Epithelial cell of esophagus (primary cell): ENCODE data around the gene RGL1.

ENCODE experiments used
- DNase-seq: peaks from one replicate; pipeline ENCODE4 v3.0.0; 2010; ENCODE audit warnings: low read depth
- H3K4me3 ChIP-seq: 2 replicates; pipeline ENCODE4 v1.5.1; 2011; ENCODE audit warnings: mild to moderate bottlenecking, low read length, control low read depth
- CTCF ChIP-seq: IDR thresholded peaks from 2 replicates; pipeline ENCODE4 v1.5.1; 2011; ENCODE audit warnings: low read depth, mild to moderate bottlenecking, low read length, control low read depth, inconsistent platforms; ENCODE audit not compliant: insufficient read depth; ENCODE audit errors: missing control alignments

The RGL1 gene

GRCh38 chr1:183880531-183881243 lies 75.8 kb downstream of the RGL1 start:
- no peak for DNase-seq
- no peak for TF ChIP-seq CTCF
- H3K4me3 ChIP-seq: no peak overlapping the region

GRCh38 chr1:183881387-183882131 lies 76.6 kb downstream of the RGL1 start:
- TF ChIP-seq CTCF: no peak
- no peak overlapping the region for H3K4me3 ChIP-seq
- DNase-seq: peak; percentile 83

GRCh38 chr1:183882335-183883167 lies 77.6 kb downstream of the RGL1 start:
- DNase-seq: peak; percentile 52
- H3K4me3 ChIP-seq: no peak overlapping the region
- no peak for TF ChIP-seq CTCF

- no peak for TF ChIP-seq CTCF
- no peak for DNase-seq
- no peak overlapping the region for H3K4me3 ChIP-seq
Observed at GRCh38 chr1:183883623-183884022, 78.7 kb downstream of the RGL1 start.

GRCh38 chr1:183884526-183884925 lies 79.6 kb downstream of the RGL1 start:
- no peak for TF ChIP-seq CTCF
- no peak overlapping the region for H3K4me3 ChIP-seq
- DNase-seq: no peak

- H3K4me3 ChIP-seq: no peak overlapping the region
- DNase-seq: no peak
- no peak for TF ChIP-seq CTCF
Observed at GRCh38 chr1:183885142-183885735, 80.3 kb downstream of the RGL1 start.
